HCT116 (cell line): Measurements from ENCODE around the gene MYCBP2. TPM values are rescaled to one million over a fixed set of nuclear protein-coding genes. Genes with fewer than 3 reads are reported as not detected.

Source experiments
- ATAC-seq: fragments of 200-7000 bp; cut with Tn5 transposase; 2 replicates; pipeline ENCODE4 v1.9.1; 2020; ENCODE audit warnings: mild to moderate bottlenecking, moderate library complexity
- BruUV-seq: library from RNA; stranded (reverse); fragments of 400-500 nt; replicated peaks from 2 replicates; lab custom pipeline; 2021; lab: Mats Ljungman, UMichigan
- CTCF ChIA-PET: fragments of 300-600 bp; sonication (Branson Sonifier 250); formaldehyde crosslinking; loops from one replicate; lab custom pipeline; 2021; ENCODE audit warnings: antibody characterized with exemption; lab: Charles Lee
- POLR2A ChIA-PET: fragments of 300-600, 350-600 bp; sonication (Branson Sonifier 250); formaldehyde crosslinking; loops from one replicate; lab custom pipeline; 2021; ENCODE audit warnings: antibody characterized with exemption; lab: Charles Lee
- RAD21 ChIA-PET, 2 experiments: fragments of 300-600 bp; sonication (Branson Sonifier 250); formaldehyde crosslinking; loops; one replicate each; lab custom pipeline; 2023; ENCODE audit warnings: low total read pairs in 2 of 2; ENCODE audit not compliant: uncharacterized antibody in 2 of 2, unreplicated experiment in 2 of 2, low non-redundant PET in 1 of 2; lab: Charles Lee
- DNase-seq: peaks from one replicate; pipeline ENCODE4 v3.0.0-alpha.2; 2010; ENCODE audit warnings: low read depth, low spot score
- H2AFZ ChIP-seq: fragments of 200-600 bp; shearing (Covaris generic), sonication (generic); 2 replicates; pipeline ENCODE4 v1.6.1; 2017; ENCODE audit warnings: low read depth, mixed run types, mixed read lengths, antibody characterized with exemption, low read length; ENCODE audit not compliant: poor library complexity, severe bottlenecking
- H3K27ac ChIP-seq: 2 replicates; pipeline ENCODE4 v1.5.1; 2012; ENCODE audit warnings: low read depth, low read length
- H3K27me3 ChIP-seq: fragments of 200-600 bp; sonication (generic); 2 replicates; pipeline ENCODE4 v1.6.1; 2016; ENCODE audit warnings: mixed run types, low read length, mixed read lengths; ENCODE audit not compliant: insufficient read depth
- H3K36me3 ChIP-seq, 2 experiments: fragments of 200-500 bp in 1 of 2; fragments of 200-600 bp in 1 of 2; sonication (Bioruptor generic) in 1 of 2; sonication (generic) in 1 of 2; 2 replicates each; pipeline versions ENCODE4 v1.5.1 to v1.6.1; 2014 to 2016; ENCODE audit warnings: low read length in 2 of 2, inconsistent platforms in 1 of 2, mixed read lengths in 1 of 2, mixed run types in 1 of 2; ENCODE audit not compliant: insufficient read depth in 2 of 2, control insufficient read depth in 1 of 2
- H3K4me1 ChIP-seq, 2 experiments: fragments of 200-600 bp in 1 of 2; sonication (generic) in 1 of 2; 2 replicates each; pipeline versions ENCODE4 v1.5.1 to v1.6.1; 2012 to 2017; ENCODE audit warnings: low read length in 2 of 2, inconsistent platforms in 1 of 2, mild to moderate bottlenecking in 1 of 2, mixed read lengths in 1 of 2, mixed run types in 1 of 2, moderate library complexity in 1 of 2; ENCODE audit not compliant: insufficient read depth in 2 of 2, control insufficient read depth in 1 of 2
- H3K4me2 ChIP-seq: fragments of 200-600 bp; sonication (generic); 2 replicates; pipeline ENCODE4 v1.6.1; 2017; ENCODE audit warnings: mixed run types, low read length, mixed read lengths
- H3K4me3 ChIP-seq, 2 experiments: fragments of 200-600 bp in 1 of 2; sonication (generic) in 1 of 2; replicated peaks in 1 of 2; 2 replicates each; pipeline ENCODE4 v1.5.1; 2011 to 2016; ENCODE audit warnings: low read length in 2 of 2, control low read depth in 1 of 2, low read depth in 1 of 2, mild to moderate bottlenecking in 1 of 2, mixed read lengths in 1 of 2, mixed run types in 1 of 2
- H3K79me2 ChIP-seq: fragments of 200-600 bp; sonication (generic); 2 replicates; pipeline ENCODE4 v1.6.1; 2017; ENCODE audit warnings: mild to moderate bottlenecking, mixed run types, low read length, moderate library complexity, mixed read lengths; ENCODE audit not compliant: insufficient read depth
- H3K9ac ChIP-seq: fragments of 200-600 bp; sonication (generic); 2 replicates; pipeline ENCODE4 v1.6.1; 2016; ENCODE audit warnings: low read length, mixed read lengths
- H3K9me2 ChIP-seq: fragments of 200-600 bp; sonication (generic), shearing (Covaris generic); 2 replicates; pipeline ENCODE4 v1.6.1; 2017; ENCODE audit warnings: mixed run types, mild to moderate bottlenecking, moderate library complexity; ENCODE audit not compliant: insufficient read depth
- H3K9me3 ChIP-seq, 2 experiments: fragments of 200-500 bp in 1 of 2; fragments of 200-600 bp in 1 of 2; sonication (Bioruptor generic) in 1 of 2; sonication (generic) in 1 of 2; 2 replicates each; pipeline ENCODE4 v1.6.1; 2014 to 2017; ENCODE audit warnings: low read length in 2 of 2, mixed read lengths in 2 of 2, inconsistent platforms in 1 of 2, low read depth in 1 of 2, mild to moderate bottlenecking in 1 of 2, mixed run types in 1 of 2, moderate library complexity in 1 of 2; ENCODE audit not compliant: control insufficient read depth in 1 of 2, insufficient read depth in 1 of 2
- H4K20me1 ChIP-seq: fragments of 200-600 bp; sonication (generic), shearing (Covaris generic); 2 replicates; pipeline ENCODE4 v1.6.1; 2017; ENCODE audit warnings: mixed run types, mild to moderate bottlenecking, moderate library complexity; ENCODE audit not compliant: insufficient read depth
- CBX3 ChIP-seq: IDR thresholded peaks from 2 replicates; pipeline ENCODE4 v1.6.1; 2012; ENCODE audit warnings: low read depth
- EGR1 ChIP-seq: IDR thresholded peaks from 2 replicates; pipeline ENCODE4 v1.6.1; 2012; ENCODE audit warnings: low read depth
- ELF1 ChIP-seq: IDR thresholded peaks from 2 replicates; pipeline ENCODE4 v1.6.1; 2012; ENCODE audit warnings: low read depth, borderline replicate concordance
- EZH2 ChIP-seq: fragments of 200-600 bp; sonication (generic); IDR thresholded peaks from 2 replicates; pipeline ENCODE4 v1.6.1; 2017; ENCODE audit warnings: antibody characterized with exemption, mixed run types
- EZH2phosphoT487 ChIP-seq: fragments of 200-600 bp; IDR thresholded peaks from 2 replicates; pipeline ENCODE4 v1.6.1; 2018; ENCODE audit warnings: antibody characterized with exemption, borderline replicate concordance
- FOSL1 ChIP-seq: IDR thresholded peaks from 2 replicates; pipeline ENCODE4 v1.6.1; 2012; ENCODE audit warnings: low read depth
- JUND ChIP-seq: IDR thresholded peaks from 2 replicates; pipeline ENCODE4 v1.6.1; 2012
- POLR2A ChIP-seq: IDR thresholded peaks from 2 replicates; pipeline ENCODE4 v1.7.0; 2011; ENCODE audit warnings: borderline replicate concordance; ENCODE audit not compliant: insufficient read depth, insufficient read length; ENCODE audit errors: extremely low read depth
- POLR2AphosphoS5 ChIP-seq: IDR thresholded peaks from 2 replicates; pipeline ENCODE4 v1.6.1; 2011; ENCODE audit warnings: mild to moderate bottlenecking, low read depth, low read length, moderate library complexity
- RAD21 ChIP-seq: IDR thresholded peaks from 2 replicates; pipeline ENCODE4 v1.6.1; 2012; ENCODE audit warnings: low read depth, mild to moderate bottlenecking
- SIN3A ChIP-seq: IDR thresholded peaks from 2 replicates; pipeline ENCODE4 v1.6.1; 2012; ENCODE audit warnings: low read depth
- SP1 ChIP-seq: IDR thresholded peaks from 2 replicates; pipeline ENCODE4 v1.6.1; 2012; ENCODE audit warnings: low read depth
- SRF ChIP-seq: IDR thresholded peaks from 2 replicates; pipeline ENCODE4 v1.6.1; 2012; ENCODE audit warnings: low read depth
- TCF7L2 ChIP-seq: IDR thresholded peaks from 2 replicates; pipeline ENCODE4 v1.7.0; 2011; ENCODE audit warnings: borderline replicate concordance, inconsistent platforms; ENCODE audit not compliant: insufficient read depth, insufficient read length; ENCODE audit errors: extremely low read depth
- ZFX ChIP-seq: fragments of 450-650 bp; IDR thresholded peaks from 2 replicates; pipeline ENCODE4 v1.6.1; 2017
- intact Hi-C: fragments of 100-400 bp; cut with micrococcal nuclease; formaldehyde crosslinking; loops from 2 replicates; pipeline ENCODE4 v1.10.0; 2022
- total RNA-seq: library from RNA; stranded (reverse); gene quantifications from one replicate; pipeline ENCODE4 v1.2.1, GENCODE V29; 2021; ENCODE audit not compliant: unreplicated experiment
- TF ChIP-seq, protein P1 (sequence below): IDR thresholded peaks from 2 replicates; pipeline ENCODE4 v1.6.1; 2012
- TF ChIP-seq, protein P2 (sequence below): IDR thresholded peaks from 2 replicates; pipeline ENCODE4 v1.6.1; 2011; ENCODE audit warnings: mild to moderate bottlenecking, low read length, moderate library complexity; ENCODE audit not compliant: insufficient replicate concordance; ENCODE audit errors: extremely low read depth
- TF ChIP-seq, protein P3 (sequence below): IDR thresholded peaks from 2 replicates; pipeline ENCODE4 v1.6.1; 2012; ENCODE audit warnings: low read depth

MYCBP2 gene
- total RNA-seq, 1 experiment from 2014 or later, result 48.5 TPM

DNA sequence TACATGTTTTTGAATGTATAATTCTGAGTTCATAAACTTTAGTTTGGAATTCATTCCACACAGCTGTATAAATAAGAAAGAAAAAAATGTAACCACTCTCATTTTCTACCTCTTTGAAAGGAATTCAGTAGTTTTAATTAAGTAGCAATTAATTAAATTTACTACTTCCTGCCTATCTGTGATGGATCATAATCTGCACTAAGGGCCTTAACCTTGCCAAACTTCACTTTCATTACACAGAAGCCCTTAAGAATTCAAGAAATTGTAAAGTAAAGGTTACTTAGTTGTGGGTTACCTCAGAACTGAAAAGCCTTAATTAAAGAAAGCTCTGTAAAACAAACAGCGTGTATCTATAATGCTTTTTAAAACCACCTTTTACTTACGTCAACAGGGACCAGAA, 188.1 kb downstream of the MYCBP2 start:
- DNase-seq (no peak), ATAC-seq (no peak)
- RAD21 ChIA-PET, result no interaction called here
- H3K9me3 ChIP-seq, result no peaks in the 10 kb centered on the region
- no TSS peak for BruUV-seq
- H3K4me1 ChIP-seq, result no peaks in the 10 kb centered on the region
- H3K27ac ChIP-seq, result no peak overlapping the region
- H3K9me2 ChIP-seq, result no peaks in the 10 kb centered on the region
- CTCF ChIA-PET, result no interaction called here
- no peaks in the 10 kb centered on the region for H4K20me1 ChIP-seq
- H3K27me3 ChIP-seq, result no peaks in the 10 kb centered on the region
- TF ChIP-seq EZH2 (no peak), EGR1 (no peak), SIN3A (no peak), EZH2phosphoT487 (no peak), SP1 (no peak), POLR2A (no peak), JUND (no peak), RAD21 (no peak)
- TF ChIP-seq, protein P1, sequence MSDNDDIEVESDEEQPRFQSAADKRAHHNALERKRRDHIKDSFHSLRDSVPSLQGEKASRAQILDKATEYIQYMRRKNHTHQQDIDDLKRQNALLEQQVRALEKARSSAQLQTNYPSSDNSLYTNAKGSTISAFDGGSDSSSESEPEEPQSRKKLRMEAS, result no peak
- no peak overlapping the region for H3K4me3 ChIP-seq
- H3K4me2 ChIP-seq, result no peak overlapping the region
- POLR2A ChIA-PET, result no interaction called here
- H2AFZ ChIP-seq, result no peak overlapping the region
- H3K36me3 ChIP-seq, result 0 out of 4 replicates have a peak, but pooled peaks cover 0 to 5% of the 10 kb centered on the region in 2 experiments
- intact Hi-C loops, result no loop called here
- no peaks in the 10 kb centered on the region for H3K79me2 ChIP-seq
- no peak overlapping the region for H3K9ac ChIP-seq

DNA sequence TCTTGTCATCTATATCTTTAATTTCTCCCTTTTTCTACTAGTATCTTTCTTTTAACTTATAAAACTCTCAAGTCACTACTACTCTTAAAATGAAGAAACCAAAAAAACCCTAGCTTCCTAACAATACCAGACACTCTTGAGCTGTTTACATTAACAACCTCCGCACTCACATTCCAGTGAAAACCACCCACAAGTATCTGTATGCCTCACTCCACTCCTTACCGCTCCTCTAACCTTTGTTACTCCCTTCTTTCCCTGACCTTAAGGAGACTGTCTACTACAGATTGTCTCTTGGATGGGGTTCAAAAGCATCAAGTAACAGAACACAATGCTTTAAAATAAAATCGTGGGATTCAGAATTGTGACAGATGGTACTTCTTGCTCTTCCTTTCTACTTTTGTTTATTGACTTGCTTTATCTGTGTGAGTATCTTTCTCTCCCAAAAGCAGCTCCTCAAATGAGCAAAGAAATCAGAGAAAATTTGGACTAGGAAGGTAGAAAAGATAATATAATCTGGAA, 189.9 kb downstream of the MYCBP2 start:
- H3K9me2 ChIP-seq, result no peaks in the 10 kb centered on the region
- POLR2A ChIA-PET, result no interaction called here
- no peak for ATAC-seq
- H3K9me3 ChIP-seq, result no peaks in the 10 kb centered on the region
- no peak overlapping the region for H3K27ac ChIP-seq
- no peak overlapping the region for H2AFZ ChIP-seq
- CTCF ChIA-PET, result no interaction called here
- H3K27me3 ChIP-seq, result no peaks in the 10 kb centered on the region
- 0 out of 4 replicates have a peak, but pooled peaks cover 0 to 3% of the 10 kb centered on the region in 2 experiments for H3K36me3 ChIP-seq
- H3K9ac ChIP-seq, result no peak overlapping the region
- H4K20me1 ChIP-seq, result no peaks in the 10 kb centered on the region
- no peaks in the 10 kb centered on the region for H3K4me1 ChIP-seq
- H3K4me3 ChIP-seq, result no peak overlapping the region
- no peak for DNase-seq
- H3K4me2 ChIP-seq, result no peak overlapping the region
- no peaks in the 10 kb centered on the region for H3K79me2 ChIP-seq
- intact Hi-C loops, result no loop called here
- RAD21 ChIA-PET, result no interaction called here
- BruUV-seq, result no TSS peak
- TF ChIP-seq ZFX (no peak), EZH2 (no peak), SIN3A (no peak), POLR2AphosphoS5 (no peak), ELF1 (no peak), TCF7L2 (no peak), SRF (no peak), SP1 (no peak), CBX3 (no peak), RAD21 (no peak), FOSL1 (no peak)
- TF ChIP-seq, protein P2, sequence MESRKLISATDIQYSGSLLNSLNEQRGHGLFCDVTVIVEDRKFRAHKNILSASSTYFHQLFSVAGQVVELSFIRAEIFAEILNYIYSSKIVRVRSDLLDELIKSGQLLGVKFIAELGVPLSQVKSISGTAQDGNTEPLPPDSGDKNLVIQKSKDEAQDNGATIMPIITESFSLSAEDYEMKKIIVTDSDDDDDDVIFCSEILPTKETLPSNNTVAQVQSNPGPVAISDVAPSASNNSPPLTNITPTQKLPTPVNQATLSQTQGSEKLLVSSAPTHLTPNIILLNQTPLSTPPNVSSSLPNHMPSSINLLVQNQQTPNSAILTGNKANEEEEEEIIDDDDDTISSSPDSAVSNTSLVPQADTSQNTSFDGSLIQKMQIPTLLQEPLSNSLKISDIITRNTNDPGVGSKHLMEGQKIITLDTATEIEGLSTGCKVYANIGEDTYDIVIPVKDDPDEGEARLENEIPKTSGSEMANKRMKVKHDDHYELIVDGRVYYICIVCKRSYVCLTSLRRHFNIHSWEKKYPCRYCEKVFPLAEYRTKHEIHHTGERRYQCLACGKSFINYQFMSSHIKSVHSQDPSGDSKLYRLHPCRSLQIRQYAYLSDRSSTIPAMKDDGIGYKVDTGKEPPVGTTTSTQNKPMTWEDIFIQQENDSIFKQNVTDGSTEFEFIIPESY, result no peak
- TF ChIP-seq, protein P3, sequence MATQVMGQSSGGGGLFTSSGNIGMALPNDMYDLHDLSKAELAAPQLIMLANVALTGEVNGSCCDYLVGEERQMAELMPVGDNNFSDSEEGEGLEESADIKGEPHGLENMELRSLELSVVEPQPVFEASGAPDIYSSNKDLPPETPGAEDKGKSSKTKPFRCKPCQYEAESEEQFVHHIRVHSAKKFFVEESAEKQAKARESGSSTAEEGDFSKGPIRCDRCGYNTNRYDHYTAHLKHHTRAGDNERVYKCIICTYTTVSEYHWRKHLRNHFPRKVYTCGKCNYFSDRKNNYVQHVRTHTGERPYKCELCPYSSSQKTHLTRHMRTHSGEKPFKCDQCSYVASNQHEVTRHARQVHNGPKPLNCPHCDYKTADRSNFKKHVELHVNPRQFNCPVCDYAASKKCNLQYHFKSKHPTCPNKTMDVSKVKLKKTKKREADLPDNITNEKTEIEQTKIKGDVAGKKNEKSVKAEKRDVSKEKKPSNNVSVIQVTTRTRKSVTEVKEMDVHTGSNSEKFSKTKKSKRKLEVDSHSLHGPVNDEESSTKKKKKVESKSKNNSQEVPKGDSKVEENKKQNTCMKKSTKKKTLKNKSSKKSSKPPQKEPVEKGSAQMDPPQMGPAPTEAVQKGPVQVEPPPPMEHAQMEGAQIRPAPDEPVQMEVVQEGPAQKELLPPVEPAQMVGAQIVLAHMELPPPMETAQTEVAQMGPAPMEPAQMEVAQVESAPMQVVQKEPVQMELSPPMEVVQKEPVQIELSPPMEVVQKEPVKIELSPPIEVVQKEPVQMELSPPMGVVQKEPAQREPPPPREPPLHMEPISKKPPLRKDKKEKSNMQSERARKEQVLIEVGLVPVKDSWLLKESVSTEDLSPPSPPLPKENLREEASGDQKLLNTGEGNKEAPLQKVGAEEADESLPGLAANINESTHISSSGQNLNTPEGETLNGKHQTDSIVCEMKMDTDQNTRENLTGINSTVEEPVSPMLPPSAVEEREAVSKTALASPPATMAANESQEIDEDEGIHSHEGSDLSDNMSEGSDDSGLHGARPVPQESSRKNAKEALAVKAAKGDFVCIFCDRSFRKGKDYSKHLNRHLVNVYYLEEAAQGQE, result no peak
